Rectal smooth muscle tissue (tissue), 1 donor: ENCODE data around the gene NFATC2.

Source experiments
- H3K27ac ChIP-seq: one replicate; pipeline ENCODE4 v1.7.0; 2013; ENCODE audit warnings: low read depth, low read length, inconsistent platforms
- H3K27me3 ChIP-seq: one replicate; pipeline ENCODE4 v1.7.0; 2013; ENCODE audit warnings: low read length; ENCODE audit not compliant: control insufficient read depth, insufficient read depth
- H3K36me3 ChIP-seq: one replicate; pipeline ENCODE4 v1.7.0; 2013; ENCODE audit warnings: low read length; ENCODE audit not compliant: control insufficient read depth, insufficient read depth
- H3K4me1 ChIP-seq: one replicate; pipeline ENCODE4 v1.7.0; 2013; ENCODE audit warnings: low read length; ENCODE audit not compliant: control insufficient read depth, insufficient read depth
- H3K4me3 ChIP-seq: one replicate; pipeline ENCODE4 v1.7.0; 2013; ENCODE audit warnings: low read length
- H3K9ac ChIP-seq: one replicate; pipeline ENCODE4 v1.7.0; 2013; ENCODE audit warnings: low read length

Gene NFATC2

GRCh38 chr20:51503376-51503775 lies 39.1 kb downstream of the NFATC2 start:
- Histone ChIP-seq H3K27me3 (no peaks in the 10 kb centered on the region), H3K27ac (no peak overlapping the region), H3K36me3 (peaks cover 6% of the 10 kb centered on the region), H3K9ac (no peak overlapping the region), H3K4me3 (no peak overlapping the region), H3K4me1 (no peaks in the 10 kb centered on the region)

GRCh38 chr20:51500936-51501335 lies 41.6 kb downstream of the NFATC2 start:
- no peaks in the 10 kb centered on the region for H3K27me3 ChIP-seq
- H3K4me1 ChIP-seq: no peaks in the 10 kb centered on the region

DNA sequence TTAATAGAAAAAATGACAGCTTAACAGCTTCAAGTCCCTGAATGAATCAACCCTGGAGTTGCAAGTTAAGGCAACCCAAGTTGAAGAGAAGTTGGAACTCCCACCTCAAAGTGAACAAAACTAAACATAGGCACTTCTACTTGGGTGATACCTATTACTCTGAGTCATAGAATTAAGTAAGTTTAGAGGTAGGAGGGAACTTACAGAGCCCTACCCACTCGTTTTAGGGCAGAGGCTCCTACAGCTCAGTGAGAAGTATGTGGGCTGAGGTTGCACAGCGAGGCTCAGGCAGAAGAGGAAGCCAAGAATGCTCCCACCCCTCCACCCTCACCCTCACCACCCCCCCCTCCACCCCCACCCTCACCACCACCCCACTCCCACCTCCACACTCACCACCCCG lies 42.2 kb downstream of the NFATC2 start:
- Histone ChIP-seq H3K9ac (no peak overlapping the region), H3K27me3 (no peaks in the 10 kb centered on the region), H3K4me1 (no peaks in the 10 kb centered on the region), H3K27ac (no peak overlapping the region), H3K4me3 (no peak overlapping the region), H3K36me3 (peaks cover 6% of the 10 kb centered on the region)

More at GRCh38 chr20:51500936-51501335, 41.6 kb downstream of the NFATC2 start:
- Histone ChIP-seq H3K27ac (no peak overlapping the region), H3K36me3 (peaks cover 6% of the 10 kb centered on the region), H3K4me3 (no peak overlapping the region), H3K9ac (no peak overlapping the region)

- H3K27ac ChIP-seq: no peak overlapping the region
- H3K4me3 ChIP-seq: no peak overlapping the region
- no peak overlapping the region for H3K9ac ChIP-seq
- no peaks in the 10 kb centered on the region for H3K27me3 ChIP-seq
- H3K4me1 ChIP-seq: no peaks in the 10 kb centered on the region
- H3K36me3 ChIP-seq: peaks cover 6% of the 10 kb centered on the region
These were observed 43.6 kb downstream of the NFATC2 start for GRCh38 chr20:51498765-51499540.

DNA sequence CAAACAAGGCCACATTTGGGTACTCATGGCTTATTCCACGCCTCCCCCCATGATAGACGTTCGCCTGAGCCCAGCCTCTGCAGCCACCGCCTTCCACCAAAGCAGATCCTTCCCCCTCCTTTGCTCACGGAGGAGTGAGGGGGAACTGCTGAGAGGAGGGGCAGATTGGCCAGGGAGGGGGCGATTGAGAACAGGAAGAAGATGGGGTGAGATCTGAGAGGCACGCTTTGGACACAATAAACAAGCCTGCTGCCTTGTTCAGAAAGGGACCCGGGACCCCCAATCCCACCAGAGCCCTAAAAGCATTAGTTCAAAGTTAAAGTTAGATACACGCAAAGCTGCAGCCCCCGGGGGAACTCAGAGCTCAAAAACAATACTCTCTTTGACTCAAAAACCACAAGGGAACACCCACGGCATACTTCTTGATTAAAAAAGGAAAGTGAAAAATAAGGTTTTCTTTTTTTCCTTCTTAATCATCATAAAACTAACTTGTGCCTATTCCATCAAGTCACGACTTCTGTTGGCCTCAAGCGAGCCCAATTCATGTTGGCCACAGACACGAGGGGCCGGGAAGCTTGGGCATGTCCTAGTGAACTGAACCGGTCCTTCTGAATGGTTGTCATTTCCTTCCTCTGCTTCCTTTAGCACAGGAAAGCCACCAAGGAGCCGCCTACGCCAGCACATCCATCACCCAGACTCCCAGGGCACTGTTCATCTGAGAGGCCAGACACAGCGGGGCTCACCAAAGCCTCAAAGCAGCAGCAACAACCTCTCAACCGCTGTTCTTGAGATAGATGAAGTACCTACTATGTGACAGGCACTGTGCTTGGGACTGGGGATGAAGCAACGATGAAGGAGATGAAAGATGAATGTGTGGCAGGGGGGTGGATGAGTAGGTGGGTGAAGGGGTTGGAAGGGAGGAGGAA lies 44.7 kb downstream of the NFATC2 start:
- no peaks in the 10 kb centered on the region for H3K4me1 ChIP-seq
- no peaks in the 10 kb centered on the region for H3K27me3 ChIP-seq
- H3K27ac ChIP-seq: no peak overlapping the region
- H3K4me3 ChIP-seq: no peak overlapping the region
- H3K36me3 ChIP-seq: peaks cover 6% of the 10 kb centered on the region
- H3K9ac ChIP-seq: no peak overlapping the region

GRCh38 chr20:51496964-51497363 lies 45.6 kb downstream of the NFATC2 start:
- Histone ChIP-seq H3K36me3 (peaks cover 6% of the 10 kb centered on the region), H3K9ac (no peak overlapping the region), H3K4me1 (no peaks in the 10 kb centered on the region), H3K27me3 (no peaks in the 10 kb centered on the region), H3K27ac (no peak overlapping the region), H3K4me3 (no peak overlapping the region)

DNA sequence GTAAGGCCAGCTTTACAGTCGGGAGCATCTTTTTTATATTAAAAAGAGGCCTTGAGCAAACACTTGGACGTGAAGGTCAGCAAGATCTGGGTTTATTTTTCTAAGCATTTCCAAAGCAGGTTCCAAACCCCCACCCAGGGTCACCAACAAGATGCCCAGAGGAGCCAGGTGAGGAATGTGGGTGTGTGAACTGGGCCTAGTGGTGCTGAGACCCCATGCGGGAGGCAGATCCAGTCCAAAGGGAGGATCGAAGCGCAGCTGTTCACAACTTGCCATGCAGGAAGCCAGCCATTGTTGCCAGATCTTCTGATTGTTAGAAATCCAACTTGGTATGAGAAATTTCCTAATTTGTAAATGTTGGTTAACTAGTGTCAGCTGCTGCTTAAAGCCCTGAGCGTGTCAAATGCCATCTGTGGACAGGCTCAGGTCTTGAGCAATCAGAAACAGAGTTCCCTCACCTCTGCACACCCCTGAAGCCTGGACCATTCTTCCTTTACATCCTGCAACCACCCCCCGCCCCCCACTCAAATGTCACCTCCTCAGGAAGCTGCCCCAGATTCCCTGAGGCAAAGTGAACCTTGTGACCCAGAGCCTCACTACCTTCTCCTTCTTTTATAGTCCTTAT lies 46.5 kb downstream of the NFATC2 start:
- H3K36me3 ChIP-seq: peaks cover 6% of the 10 kb centered on the region
- H3K4me1 ChIP-seq: no peaks in the 10 kb centered on the region
- no peak overlapping the region for H3K27ac ChIP-seq

GRCh38 chr20:51495291-51495690 lies 47.2 kb downstream of the NFATC2 start:
- H3K36me3 ChIP-seq: peaks cover 6% of the 10 kb centered on the region
- no peak overlapping the region for H3K27ac ChIP-seq
- no peaks in the 10 kb centered on the region for H3K27me3 ChIP-seq
- no peak overlapping the region for H3K4me3 ChIP-seq
- H3K4me1 ChIP-seq: no peaks in the 10 kb centered on the region
- no peak overlapping the region for H3K9ac ChIP-seq

More for the DNA sequence above, 46.5 kb downstream of the NFATC2 start:
- H3K4me3 ChIP-seq: no peak overlapping the region
- no peaks in the 10 kb centered on the region for H3K27me3 ChIP-seq
- no peak overlapping the region for H3K9ac ChIP-seq

DNA sequence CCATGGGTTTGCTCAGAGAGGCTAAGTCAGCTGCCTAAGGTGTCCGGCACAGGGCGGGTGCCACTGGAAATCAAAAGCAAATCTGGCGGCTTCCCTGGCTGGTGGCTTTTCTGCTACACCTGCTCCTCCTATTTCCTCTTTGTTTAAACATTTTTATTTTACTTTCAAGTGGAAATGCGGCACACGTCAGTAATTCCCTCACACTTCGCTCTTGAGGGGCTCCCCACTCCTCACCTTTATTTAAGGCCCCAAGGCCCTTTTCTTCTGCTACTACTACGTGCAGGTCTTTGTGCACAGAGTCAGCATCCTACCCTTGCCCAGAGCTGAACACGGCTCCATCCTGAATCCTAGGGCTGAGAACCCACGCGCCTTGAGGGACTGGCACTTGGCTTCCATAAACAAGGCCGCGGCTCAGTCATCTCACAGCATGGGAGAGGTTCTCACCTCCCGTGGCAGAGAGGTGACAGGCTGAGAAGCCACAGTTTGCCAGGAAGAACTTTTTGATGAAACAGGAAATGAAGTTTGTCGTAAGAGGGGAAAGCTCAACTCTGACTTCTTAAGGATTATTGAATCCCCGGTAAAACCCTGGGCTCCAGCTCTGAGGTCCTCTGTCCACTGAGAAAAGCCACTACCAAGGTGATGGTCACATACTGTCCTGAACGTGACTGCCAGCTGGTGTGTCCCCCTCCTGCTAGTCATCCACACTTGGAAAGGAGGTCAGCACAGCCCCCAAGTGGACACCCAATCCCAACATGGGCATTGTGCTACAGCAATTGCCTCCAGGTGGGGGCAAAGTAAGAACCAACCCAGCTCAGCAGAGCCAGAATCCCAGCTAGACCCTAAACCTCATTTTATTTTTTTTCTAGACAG lies 48.0 kb downstream of the NFATC2 start:
- H3K27me3 ChIP-seq: no peaks in the 10 kb centered on the region
- no peak overlapping the region for H3K27ac ChIP-seq
- H3K36me3 ChIP-seq: peaks cover 6% of the 10 kb centered on the region
- no peaks in the 10 kb centered on the region for H3K4me1 ChIP-seq
- H3K4me3 ChIP-seq: no peak overlapping the region
- H3K9ac ChIP-seq: no peak overlapping the region

- no peak overlapping the region for H3K27ac ChIP-seq
- no peak overlapping the region for H3K9ac ChIP-seq
- no peak overlapping the region for H3K4me3 ChIP-seq
- H3K36me3 ChIP-seq: no peaks in the 10 kb centered on the region
- H3K4me1 ChIP-seq: no peaks in the 10 kb centered on the region
- no peaks in the 10 kb centered on the region for H3K27me3 ChIP-seq
These were observed 49.1 kb downstream of the NFATC2 start for GRCh38 chr20:51493346-51493791.

DNA sequence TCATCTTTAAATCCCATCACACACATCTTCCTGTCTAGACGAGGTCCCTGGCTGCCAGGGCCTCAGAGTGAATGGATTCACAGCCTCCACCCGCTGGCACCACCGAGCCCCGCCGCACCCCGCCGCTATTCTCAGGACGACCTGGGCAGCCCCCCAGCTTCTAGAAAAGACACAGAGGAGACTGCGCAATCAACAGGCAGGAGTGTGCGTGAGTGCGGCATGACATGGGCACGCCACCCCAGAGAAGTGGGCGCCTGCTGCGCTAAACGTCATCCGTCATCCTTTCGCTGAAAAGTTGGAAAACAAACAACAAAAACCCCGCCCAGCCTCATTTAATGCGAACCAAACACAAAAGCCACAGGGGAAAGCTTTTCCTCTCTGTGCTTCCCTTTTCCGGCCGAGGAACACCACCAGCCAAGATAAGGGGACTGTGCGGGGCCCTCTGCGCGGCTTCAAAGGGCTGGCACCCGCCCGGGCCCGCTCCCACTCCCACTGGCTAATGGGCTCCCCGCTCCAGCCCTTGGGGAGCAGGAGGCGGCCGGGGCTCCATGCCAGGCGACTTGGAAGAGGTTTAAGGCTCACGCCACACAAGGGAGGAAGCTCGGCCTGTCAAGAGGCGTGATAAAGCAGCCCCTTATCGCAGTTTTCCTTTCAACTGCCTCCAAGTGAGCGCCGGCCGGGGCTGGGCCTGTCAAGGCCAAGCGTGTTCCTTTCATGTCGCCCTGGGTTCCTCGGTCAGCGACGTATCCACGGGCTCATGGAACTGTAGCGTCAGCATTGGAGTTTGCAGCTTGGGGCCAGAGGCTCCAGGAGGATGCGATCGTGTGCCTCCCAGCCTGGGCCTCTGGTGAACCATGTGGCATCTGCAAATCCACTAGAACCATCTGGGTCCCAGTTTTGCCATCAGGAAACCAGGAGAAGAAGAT lies 50.1 kb downstream of the NFATC2 start:
- Histone ChIP-seq H3K4me1 (peaks cover 2% of the 10 kb centered on the region), H3K4me3 (no peak overlapping the region), H3K36me3 (no peaks in the 10 kb centered on the region), H3K27me3 (no peaks in the 10 kb centered on the region), H3K27ac (no peak overlapping the region), H3K9ac (no peak overlapping the region)
